ENCODE results near the gene HEPHL1.

The HEPHL1 gene

GRCh38 chr11:94090401-94090800, 69.2 kb downstream of the HEPHL1 start:
- Histone ChIP-seq H3K9me3 (no peaks in the 10 kb centered on the region), H3K4me1 (no peaks in the 10 kb centered on the region), H3K36me3 (no peaks in the 10 kb centered on the region), H3K27ac (no peak overlapping the region), H3K27me3 (peaks cover 0 to 3% of the 10 kb centered on the region in 2 donors), H3K4me3 (no peak overlapping the region)
- intact Hi-C loops (cut with DNase I; ENCODE audit: low total_unique reads): no loop called here
- no peak for TF ChIP-seq CTCF (IDR thresholded peaks at IDR 0.05)
- no peak for DNase-seq

GRCh38 chr11:94091091-94091490, 69.9 kb downstream of the HEPHL1 start:
- Histone ChIP-seq H3K9me3 (peaks cover 0 to 4% (median 0%) of the 10 kb centered on the region in 3 donors), H3K27me3 (peaks cover 0 to 3% of the 10 kb centered on the region in 2 donors), H3K36me3 (no peaks in the 10 kb centered on the region), H3K27ac (no peak overlapping the region), H3K4me1 (no peaks in the 10 kb centered on the region), H3K4me3 (no peak overlapping the region)
- no peak for TF ChIP-seq CTCF (IDR thresholded peaks at IDR 0.05)
- DNase-seq: no peak
- intact Hi-C loops (cut with DNase I; ENCODE audit: low total_unique reads): no loop called here

GRCh38 chr11:94100253-94100652, 79.1 kb downstream of the HEPHL1 start:
- H3K9me3 ChIP-seq: peaks cover 0 to 18% (median 0%) of the 10 kb centered on the region in 3 donors
- H3K27ac ChIP-seq: no peak overlapping the region
- H3K27me3 ChIP-seq: no peaks in the 10 kb centered on the region
- H3K36me3 ChIP-seq: no peaks in the 10 kb centered on the region
- no peak overlapping the region for H3K4me3 ChIP-seq
- H3K4me1 ChIP-seq: no peaks in the 10 kb centered on the region
- no peak for TF ChIP-seq CTCF (IDR thresholded peaks at IDR 0.05)
- DNase-seq: no peak
- intact Hi-C loops (cut with DNase I; ENCODE audit: low total_unique reads): no loop called here

GRCh38 chr11:94103471-94103870, 82.3 kb downstream of the HEPHL1 start:
- no peak for TF ChIP-seq CTCF (IDR thresholded peaks at IDR 0.05)
- no peaks in the 10 kb centered on the region for H3K27me3 ChIP-seq
- intact Hi-C loops (cut with DNase I; ENCODE audit: low total_unique reads): no loop called here
- no peaks in the 10 kb centered on the region for H3K4me1 ChIP-seq
- peaks cover 0 to 14% (median 0%) of the 10 kb centered on the region in 3 donors for H3K9me3 ChIP-seq
- no peaks in the 10 kb centered on the region for H3K36me3 ChIP-seq
- DNase-seq: no peak
- no peak overlapping the region for H3K27ac ChIP-seq
- H3K4me3 ChIP-seq: no peak overlapping the region

- intact Hi-C loops (cut with DNase I; ENCODE audit: low total_unique reads): no loop called here
- TF ChIP-seq CTCF (IDR thresholded peaks at IDR 0.05): no peak
- no peak for DNase-seq
- H3K4me3 ChIP-seq: no peak overlapping the region
- no peaks in the 10 kb centered on the region for H3K4me1 ChIP-seq
- no peaks in the 10 kb centered on the region for H3K36me3 ChIP-seq
- H3K27me3 ChIP-seq: no peaks in the 10 kb centered on the region
- H3K27ac ChIP-seq: no peak overlapping the region
- H3K9me3 ChIP-seq: peaks cover 0 to 3% (median 0%) of the 10 kb centered on the region in 3 donors
These were observed 83.6 kb downstream of the HEPHL1 start for GRCh38 chr11:94104734-94105133.

- DNase-seq: no peak
- intact Hi-C loops (cut with DNase I; ENCODE audit: low total_unique reads): no loop called here
- TF ChIP-seq CTCF (IDR thresholded peaks at IDR 0.05): no peak
- Histone ChIP-seq H3K27ac (no peak overlapping the region), H3K9me3 (peaks cover 0 to 3% (median 0%) of the 10 kb centered on the region in 3 donors), H3K4me3 (no peak overlapping the region), H3K4me1 (peaks cover 0 to 6% (median 3%) of the 10 kb centered on the region in 4 donors), H3K36me3 (no peaks in the 10 kb centered on the region), H3K27me3 (no peaks in the 10 kb centered on the region)
These were observed 85.6 kb downstream of the HEPHL1 start for GRCh38 chr11:94106716-94107115.
